Measurements from ENCODE around the gene RNASE12.
"Not testable (repeated sequence)": the region's sequence is repeated elsewhere in the genome, so short reads cannot be mapped to it uniquely, and the experiment has no call there.

The RNASE12 gene

DNA sequence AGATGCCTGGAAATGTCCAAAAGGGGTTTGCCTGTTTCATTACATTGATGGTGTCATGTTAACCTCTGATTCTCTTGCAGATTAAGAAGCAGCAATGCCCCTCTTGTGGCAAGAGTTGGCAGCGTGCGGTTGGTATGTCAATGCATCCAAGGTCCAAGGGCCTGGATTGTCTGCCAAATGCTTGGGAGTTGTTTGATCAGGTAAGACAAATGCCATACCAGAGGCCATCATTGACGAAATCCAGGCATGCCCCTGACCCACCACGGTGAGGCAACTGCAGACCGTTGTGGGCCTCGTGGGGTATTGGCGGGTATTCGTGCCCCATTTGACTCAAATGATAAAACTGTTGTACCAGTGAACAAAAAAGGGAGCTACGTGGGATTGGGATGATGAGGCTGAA is 11.4 kb upstream of the RNASE12 start:
- Histone ChIP-seq H3K4me1 (ENCODE audit: low read depth, poor library complexity, severe bottlenecking) (no peaks in the 10 kb centered on the region), H3K79me2 (ENCODE audit: insufficient read depth, low read depth) (no peaks in the 10 kb centered on the region), H3K36me3 (ENCODE audit: insufficient read depth) (no peaks in the 10 kb centered on the region), H3K4me3 (IDR thresholded peaks at IDR 0.05; ENCODE audit: insufficient read depth, low read depth, low read length) (no peak overlapping the region), H2AFZ (ENCODE audit: low read depth) (no peak overlapping the region), H3K4me2 (no peak overlapping the region), H3K27ac (no peak overlapping the region), H3K27me3 (ENCODE audit: insufficient read depth, low read depth) (no peaks in the 10 kb centered on the region), H3K9ac (no peak overlapping the region), H4K20me1 (ENCODE audit: insufficient read depth) (no peaks in the 10 kb centered on the region)
- TF ChIP-seq, protein P1, sequence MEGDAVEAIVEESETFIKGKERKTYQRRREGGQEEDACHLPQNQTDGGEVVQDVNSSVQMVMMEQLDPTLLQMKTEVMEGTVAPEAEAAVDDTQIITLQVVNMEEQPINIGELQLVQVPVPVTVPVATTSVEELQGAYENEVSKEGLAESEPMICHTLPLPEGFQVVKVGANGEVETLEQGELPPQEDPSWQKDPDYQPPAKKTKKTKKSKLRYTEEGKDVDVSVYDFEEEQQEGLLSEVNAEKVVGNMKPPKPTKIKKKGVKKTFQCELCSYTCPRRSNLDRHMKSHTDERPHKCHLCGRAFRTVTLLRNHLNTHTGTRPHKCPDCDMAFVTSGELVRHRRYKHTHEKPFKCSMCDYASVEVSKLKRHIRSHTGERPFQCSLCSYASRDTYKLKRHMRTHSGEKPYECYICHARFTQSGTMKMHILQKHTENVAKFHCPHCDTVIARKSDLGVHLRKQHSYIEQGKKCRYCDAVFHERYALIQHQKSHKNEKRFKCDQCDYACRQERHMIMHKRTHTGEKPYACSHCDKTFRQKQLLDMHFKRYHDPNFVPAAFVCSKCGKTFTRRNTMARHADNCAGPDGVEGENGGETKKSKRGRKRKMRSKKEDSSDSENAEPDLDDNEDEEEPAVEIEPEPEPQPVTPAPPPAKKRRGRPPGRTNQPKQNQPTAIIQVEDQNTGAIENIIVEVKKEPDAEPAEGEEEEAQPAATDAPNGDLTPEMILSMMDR (conservative IDR thresholded peaks at IDR 0.05; ENCODE audit: low read depth, low read length) = no peak

DNA sequence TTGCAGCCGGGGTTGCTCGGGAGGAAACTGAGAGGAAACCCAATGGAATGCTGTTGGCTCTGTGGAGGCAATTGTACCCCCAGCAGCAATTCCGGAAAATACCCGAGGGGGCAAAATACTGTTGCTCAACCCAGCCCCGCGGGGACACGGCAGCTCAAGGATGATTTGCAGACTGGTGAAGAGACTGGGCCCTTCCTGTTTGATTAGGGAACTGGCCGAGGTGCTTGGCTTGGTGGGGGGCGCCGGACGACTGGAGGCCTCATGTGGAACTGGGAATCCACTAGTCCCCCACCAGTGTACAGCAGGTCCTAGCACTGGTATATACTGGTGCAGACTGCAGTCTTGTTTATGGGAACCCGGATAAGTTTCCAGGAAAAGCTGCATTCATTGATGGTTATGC is 10.3 kb upstream of the RNASE12 start:
- Histone ChIP-seq H2AFZ (ENCODE audit: low read depth) (no peak overlapping the region), H4K20me1 (ENCODE audit: insufficient read depth) (no peaks in the 10 kb centered on the region), H3K27ac (no peak overlapping the region), H3K79me2 (ENCODE audit: insufficient read depth, low read depth) (no peaks in the 10 kb centered on the region), H3K4me2 (no peak overlapping the region), H3K4me3 (IDR thresholded peaks at IDR 0.05; ENCODE audit: insufficient read depth, low read depth, low read length) (no peak overlapping the region), H3K4me1 (ENCODE audit: low read depth, poor library complexity, severe bottlenecking) (no peaks in the 10 kb centered on the region), H3K27me3 (ENCODE audit: insufficient read depth, low read depth) (no peaks in the 10 kb centered on the region), H3K36me3 (ENCODE audit: insufficient read depth) (no peaks in the 10 kb centered on the region), H3K9ac (no peak overlapping the region)
- TF ChIP-seq, protein P1 (conservative IDR thresholded peaks at IDR 0.05; ENCODE audit: low read depth, low read length) = no peak

DNA sequence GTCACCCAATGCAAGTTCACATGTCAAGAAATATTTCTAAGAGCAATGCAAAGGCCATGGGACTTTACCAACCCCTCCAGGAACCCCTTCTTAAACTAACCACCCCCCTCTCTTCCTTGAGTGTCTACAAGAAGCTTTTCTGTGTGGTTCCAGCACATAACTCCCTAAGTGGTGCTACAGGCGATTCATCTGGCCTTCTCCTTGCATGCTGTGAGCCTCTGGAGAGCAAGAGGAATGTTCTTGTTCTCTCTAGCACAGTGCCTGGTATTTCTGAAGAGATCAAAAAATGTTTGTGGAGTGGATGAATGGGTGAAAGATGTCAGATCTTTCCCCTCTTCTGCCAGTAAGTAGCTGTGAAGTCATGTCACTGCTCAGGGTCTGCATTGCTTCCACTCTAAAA is 5.9 kb upstream of the RNASE12 start:
- no peaks in the 10 kb centered on the region for H3K4me1 ChIP-seq (ENCODE audit: low read depth, poor library complexity, severe bottlenecking)
- H3K27ac ChIP-seq = no peak overlapping the region
- H3K36me3 ChIP-seq (ENCODE audit: insufficient read depth) = no peaks in the 10 kb centered on the region
- H2AFZ ChIP-seq (ENCODE audit: low read depth) = no peak overlapping the region
- TF ChIP-seq, protein P1 (conservative IDR thresholded peaks at IDR 0.05; ENCODE audit: low read depth, low read length) = no peak
- no peak overlapping the region for H3K4me3 ChIP-seq (IDR thresholded peaks at IDR 0.05; ENCODE audit: insufficient read depth, low read depth, low read length)
- no peaks in the 10 kb centered on the region for H3K27me3 ChIP-seq (ENCODE audit: insufficient read depth, low read depth)
- no peaks in the 10 kb centered on the region for H4K20me1 ChIP-seq (ENCODE audit: insufficient read depth)
- H3K79me2 ChIP-seq (ENCODE audit: insufficient read depth, low read depth) = no peaks in the 10 kb centered on the region
- H3K4me2 ChIP-seq = no peak overlapping the region
- H3K9ac ChIP-seq = no peak overlapping the region

DNA sequence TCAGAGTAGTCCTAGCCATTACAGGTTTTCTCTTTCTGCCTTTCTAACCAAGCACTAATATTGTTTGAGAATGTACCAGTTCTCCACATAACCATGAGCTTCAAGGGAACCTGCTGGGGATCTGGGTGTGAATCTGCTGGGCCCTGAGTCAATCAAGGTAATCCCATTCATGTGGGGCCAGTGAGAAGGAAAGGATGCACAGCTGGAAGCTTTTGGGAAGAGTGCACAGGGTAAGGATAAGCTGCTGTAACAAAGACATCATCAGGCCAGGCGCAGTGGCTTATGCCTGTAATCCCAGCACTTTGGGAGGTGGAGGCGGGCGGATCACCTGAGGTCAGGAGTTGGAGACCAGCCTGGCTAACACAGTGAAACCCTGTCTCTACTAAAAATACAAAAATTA is 4.5 kb upstream of the RNASE12 start:
- not testable (repeated sequence) for H3K4me2 ChIP-seq; H3K79me2 ChIP-seq (ENCODE audit: insufficient read depth, low read depth); H3K4me3 ChIP-seq (IDR thresholded peaks at IDR 0.05; ENCODE audit: insufficient read depth, low read depth, low read length); H3K27ac ChIP-seq; H3K36me3 ChIP-seq (ENCODE audit: insufficient read depth); H3K4me1 ChIP-seq (ENCODE audit: low read depth, poor library complexity, severe bottlenecking); H3K27me3 ChIP-seq (ENCODE audit: insufficient read depth, low read depth); H2AFZ ChIP-seq (ENCODE audit: low read depth); H3K9ac ChIP-seq; H4K20me1 ChIP-seq (ENCODE audit: insufficient read depth)

DNA sequence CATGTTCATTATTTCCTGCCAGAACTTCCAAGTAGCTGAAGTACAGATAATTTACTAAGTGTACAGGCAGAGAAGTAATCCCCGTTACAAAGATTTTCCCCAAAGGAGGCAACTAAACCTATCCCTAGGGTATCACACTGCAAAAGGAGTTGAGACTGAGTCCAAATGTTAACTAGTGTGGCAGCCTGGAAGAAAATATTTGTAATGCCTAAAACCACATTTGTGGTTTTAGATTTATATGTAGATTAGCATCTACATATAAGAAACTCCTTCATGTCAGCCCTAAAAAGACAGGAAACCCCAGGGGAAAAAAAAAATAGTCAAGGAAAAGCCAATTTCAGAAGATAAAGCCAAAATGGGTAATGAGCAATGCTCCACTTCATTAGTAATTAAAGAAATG is 1.4 kb upstream of the RNASE12 start:
- TF ChIP-seq, protein P1 (conservative IDR thresholded peaks at IDR 0.05; ENCODE audit: low read depth, low read length) = no peak
- Histone ChIP-seq H3K79me2 (ENCODE audit: insufficient read depth, low read depth) (no peaks in the 10 kb centered on the region), H4K20me1 (ENCODE audit: insufficient read depth) (no peaks in the 10 kb centered on the region), H3K36me3 (ENCODE audit: insufficient read depth) (no peaks in the 10 kb centered on the region), H3K27ac (no peak overlapping the region), H3K4me1 (ENCODE audit: low read depth, poor library complexity, severe bottlenecking) (no peaks in the 10 kb centered on the region), H3K4me3 (IDR thresholded peaks at IDR 0.05; ENCODE audit: insufficient read depth, low read depth, low read length) (no peak overlapping the region), H3K9ac (no peak overlapping the region), H2AFZ (ENCODE audit: low read depth) (no peak overlapping the region), H3K27me3 (ENCODE audit: insufficient read depth, low read depth) (no peaks in the 10 kb centered on the region), H3K4me2 (no peak overlapping the region)
